Loucy (cell line): Measurements from ENCODE around the gene TENM4.

Experiments
- H2AFZ ChIP-seq: fragments of 200-600 bp; sonication (generic); 2 replicates; pipeline ENCODE4 v1.6.0; 2016; ENCODE audit warnings: antibody characterized with exemption, mild to moderate bottlenecking, low read length, moderate library complexity
- H3F3A ChIP-seq: fragments of 200-600 bp; 2 replicates; pipeline ENCODE4 v1.6.0; 2016; ENCODE audit warnings: antibody characterized with exemption, low read depth, mild to moderate bottlenecking
- H3K27me3 ChIP-seq: fragments of 200-600 bp; sonication (generic); 2 replicates; pipeline ENCODE4 v1.6.1; 2014; ENCODE audit warnings: low read length, mild to moderate bottlenecking; ENCODE audit not compliant: insufficient read depth, poor library complexity, severe bottlenecking
- H3K36me3 ChIP-seq: fragments of 200-600 bp; sonication (generic); 2 replicates; pipeline ENCODE4 v1.6.1; 2016; ENCODE audit warnings: low read length; ENCODE audit not compliant: insufficient read depth
- H3K4me1 ChIP-seq: fragments of 200-600 bp; sonication (generic); 2 replicates; pipeline ENCODE4 v1.5.1; 2014; ENCODE audit warnings: low read length, mild to moderate bottlenecking; ENCODE audit not compliant: insufficient read depth, poor library complexity, severe bottlenecking
- H3K4me2 ChIP-seq: fragments of 200-600 bp; sonication (generic); 2 replicates; pipeline ENCODE4 v1.6.0; 2014; ENCODE audit warnings: antibody characterized with exemption, low read length, low read depth, mild to moderate bottlenecking; ENCODE audit not compliant: poor library complexity, severe bottlenecking
- H3K4me3 ChIP-seq: fragments of 200-600 bp; sonication (generic); 2 replicates; pipeline ENCODE4 v1.5.1; 2014; ENCODE audit warnings: low read length, mild to moderate bottlenecking, mixed read lengths; ENCODE audit not compliant: poor library complexity, severe bottlenecking
- H3K79me2 ChIP-seq: fragments of 200-600 bp; sonication (generic); 2 replicates; pipeline ENCODE4 v1.6.1; 2014; ENCODE audit warnings: low read length; ENCODE audit not compliant: insufficient read depth
- H3K9ac ChIP-seq: fragments of 200-600 bp; sonication (generic); 2 replicates; pipeline ENCODE4 v1.6.0; 2014; ENCODE audit warnings: mild to moderate bottlenecking, low read depth, low read length, moderate library complexity; ENCODE audit not compliant: poor library complexity, severe bottlenecking
- H3K9me2 ChIP-seq: fragments of 200-600 bp; sonication (generic); replicated peaks from 2 replicates; pipeline ENCODE4 v1.6.1; 2016; ENCODE audit warnings: low read depth, low read length, mixed read lengths
- H3K9me3 ChIP-seq: fragments of 200-600 bp; sonication (generic); 2 replicates; pipeline ENCODE4 v1.6.1; 2014; ENCODE audit warnings: mild to moderate bottlenecking, antibody characterized with exemption, low read length, low read depth; ENCODE audit not compliant: insufficient read depth
- H4K20me1 ChIP-seq: fragments of 200-600 bp; sonication (generic); 2 replicates; pipeline ENCODE4 v1.6.0; 2014; ENCODE audit warnings: antibody characterized with exemption, low read length, mild to moderate bottlenecking; ENCODE audit not compliant: insufficient read depth, poor library complexity, severe bottlenecking
- EZH2phosphoT487 ChIP-seq: fragments of 200-600 bp; IDR thresholded peaks from 2 replicates; pipeline ENCODE4 v1.6.1; 2018; ENCODE audit warnings: antibody characterized with exemption, mild to moderate bottlenecking, moderate library complexity, borderline replicate concordance
- TF ChIP-seq, protein P1 (sequence below): fragments of 200-600 bp; sonication (generic); conservative IDR thresholded peaks from 2 replicates; pipeline ENCODE4 v1.5.1; 2014; ENCODE audit warnings: mild to moderate bottlenecking, antibody characterized with exemption, low read length

The TENM4 gene

DNA sequence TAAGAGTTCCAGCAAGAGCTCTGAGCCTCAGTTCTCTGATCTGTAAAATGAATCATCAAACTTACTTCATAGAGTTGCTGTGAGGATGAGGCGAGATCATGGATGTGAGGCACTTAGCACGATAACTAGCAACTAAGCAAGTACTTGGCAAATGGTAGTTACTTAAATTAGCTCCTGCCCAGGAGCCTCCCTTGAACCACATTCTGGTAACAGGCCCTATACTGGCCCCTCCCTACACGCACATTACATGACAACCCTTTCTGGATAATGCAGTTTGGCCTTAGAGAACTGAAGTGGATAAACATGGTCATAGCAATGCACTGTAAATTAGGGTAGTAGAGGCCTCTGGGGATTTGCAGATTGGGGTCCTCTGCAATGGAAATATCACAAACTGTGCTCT is 678.7 kb downstream of the TENM4 start:
- Histone ChIP-seq H3F3A (no peaks in the 10 kb centered on the region), H4K20me1 (no peaks in the 10 kb centered on the region), H3K4me2 (no peak overlapping the region), H3K36me3 (no peaks in the 10 kb centered on the region), H3K27me3 (no peaks in the 10 kb centered on the region), H3K4me3 (no peak overlapping the region), H3K9ac (no peak overlapping the region), H3K79me2 (no peaks in the 10 kb centered on the region), H3K9me2 (no peaks in the 10 kb centered on the region), H3K4me1 (no peaks in the 10 kb centered on the region), H3K9me3 (peaks cover 1% of the 10 kb centered on the region; the same call in 1 of the 2 replicates), H2AFZ (no peak overlapping the region)
- TF ChIP-seq, protein P1, sequence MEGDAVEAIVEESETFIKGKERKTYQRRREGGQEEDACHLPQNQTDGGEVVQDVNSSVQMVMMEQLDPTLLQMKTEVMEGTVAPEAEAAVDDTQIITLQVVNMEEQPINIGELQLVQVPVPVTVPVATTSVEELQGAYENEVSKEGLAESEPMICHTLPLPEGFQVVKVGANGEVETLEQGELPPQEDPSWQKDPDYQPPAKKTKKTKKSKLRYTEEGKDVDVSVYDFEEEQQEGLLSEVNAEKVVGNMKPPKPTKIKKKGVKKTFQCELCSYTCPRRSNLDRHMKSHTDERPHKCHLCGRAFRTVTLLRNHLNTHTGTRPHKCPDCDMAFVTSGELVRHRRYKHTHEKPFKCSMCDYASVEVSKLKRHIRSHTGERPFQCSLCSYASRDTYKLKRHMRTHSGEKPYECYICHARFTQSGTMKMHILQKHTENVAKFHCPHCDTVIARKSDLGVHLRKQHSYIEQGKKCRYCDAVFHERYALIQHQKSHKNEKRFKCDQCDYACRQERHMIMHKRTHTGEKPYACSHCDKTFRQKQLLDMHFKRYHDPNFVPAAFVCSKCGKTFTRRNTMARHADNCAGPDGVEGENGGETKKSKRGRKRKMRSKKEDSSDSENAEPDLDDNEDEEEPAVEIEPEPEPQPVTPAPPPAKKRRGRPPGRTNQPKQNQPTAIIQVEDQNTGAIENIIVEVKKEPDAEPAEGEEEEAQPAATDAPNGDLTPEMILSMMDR = no peak
- TF ChIP-seq EZH2phosphoT487 = no peak

DNA sequence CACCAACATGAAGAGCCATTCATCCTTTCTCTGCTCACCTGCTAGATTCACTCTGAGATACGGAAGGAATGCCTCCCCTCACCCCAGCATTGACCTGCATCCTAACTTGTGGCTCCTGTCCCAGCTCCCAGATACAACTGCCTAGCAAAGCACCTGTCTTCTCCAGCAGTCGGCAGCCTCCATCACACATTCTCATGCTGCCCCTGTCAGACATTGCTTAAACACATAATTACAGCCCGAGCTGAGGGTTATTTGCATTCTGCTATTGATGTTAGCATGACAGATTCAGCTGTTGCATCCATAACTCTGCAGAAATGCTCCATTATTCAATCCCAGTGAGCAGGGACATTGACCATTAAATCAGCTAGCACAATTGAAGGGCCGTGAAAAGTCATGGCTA is 681.8 kb downstream of the TENM4 start:
- H3K9me3 ChIP-seq = peaks cover 2% of the 10 kb centered on the region; the same call in 1 of the 2 replicates
- no peak overlapping the region for H3K9ac ChIP-seq
- H3K9me2 ChIP-seq = no peaks in the 10 kb centered on the region
- H3K27me3 ChIP-seq = no peaks in the 10 kb centered on the region
- H2AFZ ChIP-seq = no peak overlapping the region
- no peaks in the 10 kb centered on the region for H3K4me1 ChIP-seq
- no peak overlapping the region for H3K4me3 ChIP-seq
- TF ChIP-seq, protein P1 = no peak
- TF ChIP-seq EZH2phosphoT487 = no peak
- H3K36me3 ChIP-seq = no peaks in the 10 kb centered on the region
- H3K79me2 ChIP-seq = no peaks in the 10 kb centered on the region
- H3F3A ChIP-seq = no peaks in the 10 kb centered on the region
- H3K4me2 ChIP-seq = no peak overlapping the region
- no peaks in the 10 kb centered on the region for H4K20me1 ChIP-seq

DNA sequence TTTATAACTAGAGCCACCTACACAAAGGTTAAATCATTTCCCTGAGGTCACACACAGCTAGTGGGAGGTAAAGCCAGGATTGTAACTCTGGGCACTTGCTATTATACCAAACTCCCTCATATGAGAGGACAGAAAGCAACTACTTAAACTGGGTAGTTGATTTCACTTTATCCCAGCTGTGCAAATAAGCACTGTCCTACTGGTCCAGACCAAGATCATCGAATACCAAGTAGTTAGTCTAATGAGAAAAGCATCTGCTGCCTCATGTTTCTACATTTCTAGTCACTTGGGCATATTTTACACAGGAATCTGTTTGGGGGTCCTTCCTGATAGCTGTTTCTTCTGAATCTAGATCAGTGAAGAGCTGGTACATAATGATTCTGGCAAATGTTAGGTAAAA is 687.5 kb downstream of the TENM4 start:
- Histone ChIP-seq H3F3A (no peaks in the 10 kb centered on the region), H4K20me1 (no peaks in the 10 kb centered on the region), H3K27me3 (no peaks in the 10 kb centered on the region)

More for the DNA sequence above, 687.5 kb downstream of the TENM4 start:
- peaks cover 2% of the 10 kb centered on the region; the same call in 1 of the 2 replicates for H3K9me3 ChIP-seq
- no peak overlapping the region for H3K9ac ChIP-seq
- no peak overlapping the region for H2AFZ ChIP-seq
- no peaks in the 10 kb centered on the region for H3K9me2 ChIP-seq
- H3K36me3 ChIP-seq = no peaks in the 10 kb centered on the region
- H3K4me1 ChIP-seq = no peaks in the 10 kb centered on the region
- no peak for TF ChIP-seq EZH2phosphoT487
- TF ChIP-seq, protein P1 = no peak
- H3K4me3 ChIP-seq = no peak overlapping the region
- no peak overlapping the region for H3K4me2 ChIP-seq
- no peaks in the 10 kb centered on the region for H3K79me2 ChIP-seq
